GM21576 (cell line): ENCODE results near the gene REX1BD.

ENCODE experiments used
- ATAC-seq: cut with Tn5 transposase; IDR thresholded peaks from one replicate; pipeline ENCODE4 v1.9.1; 2021; ENCODE audit warnings: mild to moderate bottlenecking, moderate library complexity; ENCODE audit not compliant: unreplicated experiment

The REX1BD gene

DNA sequence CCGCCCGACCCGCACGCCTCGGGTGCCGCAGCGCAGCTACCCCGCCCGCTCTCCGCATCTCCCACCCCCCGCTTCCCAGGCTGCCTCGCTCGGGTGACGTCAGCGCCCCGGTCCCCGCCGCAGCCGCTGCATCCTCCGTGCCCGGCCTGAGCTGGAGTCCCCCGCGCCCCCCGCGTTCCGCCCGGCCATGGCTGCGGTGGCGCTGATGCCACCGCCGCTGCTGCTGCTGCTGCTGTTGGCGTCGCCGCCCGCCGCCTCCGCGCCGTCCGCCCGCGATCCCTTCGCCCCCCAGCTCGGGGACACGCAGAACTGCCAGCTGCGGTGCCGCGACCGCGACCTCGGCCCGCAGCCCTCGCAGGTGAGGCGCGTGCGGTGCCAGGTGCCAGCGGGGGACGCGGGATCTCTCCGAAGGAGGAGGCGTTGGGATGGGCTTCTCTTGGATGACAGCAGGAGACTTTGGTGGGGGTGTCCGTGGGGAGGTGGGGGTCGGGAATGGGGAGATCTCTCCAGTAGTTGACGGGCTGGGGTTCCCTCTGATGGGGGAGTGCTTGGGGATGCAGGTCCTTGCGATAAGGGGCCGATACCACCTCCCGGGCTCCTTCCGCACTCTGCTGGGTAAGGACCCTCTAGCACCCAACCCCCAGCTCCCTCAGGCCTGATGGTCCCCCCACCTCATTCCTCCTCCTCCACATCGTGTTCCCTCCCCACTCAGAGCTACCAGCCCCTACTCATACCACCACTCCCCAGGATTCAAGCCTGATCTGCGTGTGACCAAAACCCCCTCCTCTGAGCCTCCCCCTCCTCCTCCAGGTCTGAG is 24.4 kb downstream of the REX1BD start, which contains the start of gene TMEM59L:
TMEM59L (plus strand) TSS at position 99 of the 817 bp plus-strand sequence; CDS start at position 188, 89 bp downstream.
- no peak for ATAC-seq

DNA sequence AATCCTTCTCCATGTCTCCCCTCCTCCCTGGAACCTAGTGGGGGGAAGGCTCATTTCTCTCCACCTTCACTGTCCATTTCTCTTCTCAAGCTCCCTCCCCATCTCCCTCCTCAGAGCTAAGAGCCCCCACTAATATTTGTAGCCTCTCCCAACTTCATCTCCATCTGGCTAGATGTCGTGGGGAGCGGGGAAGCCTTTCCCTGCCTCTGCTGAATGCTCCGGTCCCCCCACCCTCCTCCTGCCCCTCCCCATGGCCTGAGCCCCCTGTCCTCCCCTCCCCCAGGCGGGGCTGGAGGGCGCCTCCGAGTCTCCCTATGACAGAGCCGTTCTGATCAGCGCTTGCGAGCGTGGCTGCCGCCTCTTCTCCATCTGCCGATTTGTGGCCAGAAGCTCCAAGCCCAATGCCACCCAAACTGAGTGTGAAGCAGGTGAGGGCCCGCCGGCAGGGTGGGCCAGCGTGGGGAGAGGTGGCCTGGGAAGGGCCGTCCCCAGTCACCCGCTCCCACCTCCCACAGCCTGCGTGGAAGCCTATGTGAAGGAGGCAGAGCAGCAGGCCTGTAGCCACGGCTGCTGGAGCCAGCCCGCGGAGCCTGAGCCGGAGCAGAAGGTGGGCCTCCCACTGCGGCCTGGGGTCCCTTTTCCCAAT is 25.1 kb downstream of the REX1BD start:
- ATAC-seq, result no peak

DNA sequence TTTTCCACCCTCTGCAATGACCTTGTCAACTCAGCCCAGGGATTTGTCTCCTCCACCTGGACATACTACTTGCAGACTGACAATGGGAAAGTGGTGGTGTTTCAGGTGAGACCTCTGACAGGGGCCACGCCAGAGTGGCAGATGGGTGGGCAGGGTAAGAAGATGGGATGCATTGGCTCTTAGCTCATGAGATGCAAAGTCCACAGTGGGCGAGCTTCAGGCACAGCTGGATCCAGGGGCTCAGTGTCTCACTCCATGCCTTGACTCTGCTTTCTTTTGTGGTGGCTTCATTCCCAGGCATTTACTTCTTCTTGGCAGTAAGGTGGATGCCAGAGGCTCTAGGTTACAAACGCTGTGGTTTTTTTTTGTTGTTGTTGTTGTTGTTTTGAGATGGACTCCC is 27.4 kb downstream of the REX1BD start:
- ATAC-seq, result no peak

DNA sequence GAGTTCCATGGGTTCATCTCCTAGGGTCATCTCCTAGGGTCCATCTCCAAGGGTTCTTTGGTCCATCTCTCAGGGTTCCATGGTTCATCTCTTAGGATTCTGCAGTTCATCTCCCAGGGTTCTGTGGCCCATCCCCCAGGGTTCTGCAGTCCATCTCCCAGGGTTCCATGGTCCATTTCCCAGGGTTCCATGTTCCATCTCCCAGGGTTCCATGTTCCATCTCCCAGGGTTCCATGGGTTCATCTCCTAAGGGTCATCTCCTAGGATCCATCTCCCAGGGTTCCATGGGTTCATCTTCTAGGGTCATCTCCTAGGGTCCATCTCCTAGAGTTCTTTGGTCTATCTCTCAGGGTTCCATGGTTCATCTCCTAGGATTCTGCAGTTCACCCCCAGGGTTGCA is 29.0 kb downstream of the REX1BD start:
- ATAC-seq, result no peak

DNA sequence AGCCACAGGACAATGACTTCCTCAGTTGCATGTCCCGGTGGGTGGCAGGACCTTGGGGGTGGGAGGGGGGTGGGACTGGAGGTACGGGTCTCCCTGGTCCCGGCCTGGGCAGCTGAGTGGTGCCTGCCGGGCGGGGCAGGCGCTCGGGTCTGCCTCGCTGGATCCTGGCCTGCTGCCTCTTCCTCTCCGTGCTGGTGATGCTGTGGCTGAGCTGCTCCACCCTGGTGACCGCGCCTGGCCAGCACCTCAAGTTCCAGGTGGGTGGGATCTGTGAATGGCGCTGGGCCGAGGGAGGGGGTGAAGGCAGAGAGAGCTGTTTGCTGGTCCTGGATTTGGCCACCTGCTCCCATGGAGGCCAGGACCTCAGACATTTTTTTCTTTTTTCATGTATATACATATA is 29.6 kb downstream of the REX1BD start:
- ATAC-seq, result no peak

DNA sequence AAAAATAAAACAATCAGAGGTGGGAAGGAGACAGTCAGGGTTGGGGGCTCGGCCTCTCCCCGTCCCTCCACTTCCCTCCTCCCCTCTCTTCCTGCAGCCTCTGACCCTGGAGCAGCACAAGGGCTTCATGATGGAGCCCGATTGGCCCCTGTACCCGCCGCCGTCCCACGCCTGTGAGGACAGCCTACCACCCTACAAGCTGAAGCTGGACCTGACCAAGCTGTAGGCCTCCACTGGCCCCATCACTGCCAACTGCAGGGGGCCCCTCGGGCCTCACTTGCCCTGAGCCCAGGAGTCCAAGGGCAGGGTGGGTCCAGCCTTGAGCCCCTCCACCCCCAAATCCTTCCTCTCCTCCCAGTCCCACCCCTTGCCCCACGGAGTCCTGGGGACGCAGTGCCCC is 31.7 kb downstream of the REX1BD start:
- ATAC-seq, result no peak

DNA sequence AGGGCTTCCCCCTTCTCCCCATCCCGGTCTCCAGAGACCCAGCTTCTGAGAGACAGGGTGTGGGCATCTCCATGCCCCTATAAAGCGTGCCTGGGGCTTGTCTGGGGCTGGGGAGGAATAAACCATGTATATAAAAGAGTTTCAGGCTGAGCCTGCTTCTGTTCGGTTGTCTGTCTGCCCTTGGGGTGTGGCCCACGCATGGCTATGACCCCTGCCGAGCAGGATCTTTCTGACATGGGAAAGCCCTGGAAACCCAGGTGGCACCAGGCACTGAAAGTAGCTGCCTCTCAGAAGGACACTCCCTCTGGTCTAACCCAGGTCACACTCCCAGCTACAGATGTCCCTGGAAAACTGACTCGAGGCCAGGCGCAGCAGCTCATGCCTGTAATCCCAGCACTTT is 32.3 kb downstream of the REX1BD start:
- ATAC-seq, result no peak

DNA sequence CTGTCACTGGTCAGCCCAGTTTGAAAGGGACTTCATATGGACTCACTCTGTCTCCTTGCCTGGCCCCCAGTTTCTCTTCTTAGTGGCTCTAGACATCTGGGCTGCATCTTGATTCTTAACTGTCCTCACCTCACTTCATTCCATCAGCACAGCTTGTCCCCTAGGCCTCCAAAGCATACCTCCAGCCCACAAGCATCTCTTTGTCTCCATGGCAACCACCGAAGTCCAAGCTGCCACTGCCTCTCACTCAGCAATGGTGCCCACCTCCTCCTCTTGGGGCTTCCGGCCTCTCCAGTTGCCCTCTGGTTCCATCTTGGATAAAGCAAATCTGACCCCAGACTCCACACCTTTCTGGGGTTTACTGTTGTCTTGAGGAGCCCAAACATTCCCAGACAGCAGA is 38.3 kb downstream of the REX1BD start:
- no peak for ATAC-seq

DNA sequence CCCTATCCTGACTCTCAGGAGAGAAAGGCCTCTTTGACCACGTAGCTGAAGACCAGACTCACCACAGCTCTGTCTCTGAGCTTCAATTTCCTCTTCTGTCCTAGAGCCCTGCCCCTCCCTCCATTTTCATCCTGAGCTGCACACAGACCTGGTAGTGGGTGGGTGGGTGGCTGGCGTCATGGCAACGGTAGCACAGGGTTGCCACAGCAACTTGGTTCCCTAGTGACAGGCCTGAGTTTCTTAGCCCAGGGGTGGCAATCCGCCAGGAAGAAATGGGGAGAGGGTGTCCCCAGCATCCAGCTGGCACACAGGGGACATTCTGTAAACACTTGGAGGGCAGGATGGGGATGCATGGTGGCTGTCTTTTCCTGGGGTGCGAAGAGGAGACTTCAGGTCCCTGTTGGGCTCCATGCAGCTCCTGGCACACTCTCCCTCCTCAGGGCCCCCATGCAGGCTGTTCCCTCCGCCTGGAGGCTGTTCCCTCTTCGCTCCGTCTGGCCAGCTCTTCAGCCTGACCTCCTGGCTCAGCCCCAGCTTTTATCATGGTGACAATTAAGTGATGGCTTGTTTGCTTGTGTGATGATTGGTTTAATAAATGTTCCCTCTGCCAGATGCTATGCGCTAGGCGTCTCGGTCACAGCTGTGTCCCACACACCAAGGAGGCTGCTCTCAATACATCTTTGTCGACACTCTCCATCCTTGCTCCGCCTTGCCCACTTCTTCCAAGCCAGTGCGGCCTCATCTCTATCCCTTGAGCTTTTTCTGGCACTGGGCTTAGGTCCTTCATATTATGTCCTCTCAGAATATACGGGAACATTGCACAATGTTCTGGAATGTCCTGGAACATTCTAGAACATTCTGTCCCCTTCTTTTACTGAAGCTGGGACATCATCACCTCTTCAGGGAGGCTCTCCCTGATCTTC is 40.8 kb downstream of the REX1BD start:
- ATAC-seq, result no peak

DNA sequence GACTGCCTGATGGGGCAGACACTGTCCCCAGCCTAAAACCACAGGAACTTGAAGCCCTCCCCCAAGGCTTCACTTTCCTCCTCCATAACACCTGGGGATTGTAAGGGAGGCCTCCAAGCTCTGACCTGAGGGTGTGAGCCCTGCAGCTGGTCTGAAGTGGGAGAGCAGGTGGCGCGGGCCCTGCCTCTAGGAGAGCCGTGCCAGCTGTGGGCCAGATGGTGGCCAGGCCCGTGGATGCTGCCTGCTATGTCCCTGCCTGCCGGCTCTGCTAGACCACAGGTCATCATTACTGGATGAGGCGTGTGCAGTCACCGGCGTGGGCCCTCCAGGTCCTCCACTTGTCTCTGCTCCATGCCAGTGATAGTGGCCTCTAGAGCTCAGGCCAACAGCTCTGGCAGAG is 44.7 kb downstream of the REX1BD start:
- ATAC-seq, result no peak

DNA sequence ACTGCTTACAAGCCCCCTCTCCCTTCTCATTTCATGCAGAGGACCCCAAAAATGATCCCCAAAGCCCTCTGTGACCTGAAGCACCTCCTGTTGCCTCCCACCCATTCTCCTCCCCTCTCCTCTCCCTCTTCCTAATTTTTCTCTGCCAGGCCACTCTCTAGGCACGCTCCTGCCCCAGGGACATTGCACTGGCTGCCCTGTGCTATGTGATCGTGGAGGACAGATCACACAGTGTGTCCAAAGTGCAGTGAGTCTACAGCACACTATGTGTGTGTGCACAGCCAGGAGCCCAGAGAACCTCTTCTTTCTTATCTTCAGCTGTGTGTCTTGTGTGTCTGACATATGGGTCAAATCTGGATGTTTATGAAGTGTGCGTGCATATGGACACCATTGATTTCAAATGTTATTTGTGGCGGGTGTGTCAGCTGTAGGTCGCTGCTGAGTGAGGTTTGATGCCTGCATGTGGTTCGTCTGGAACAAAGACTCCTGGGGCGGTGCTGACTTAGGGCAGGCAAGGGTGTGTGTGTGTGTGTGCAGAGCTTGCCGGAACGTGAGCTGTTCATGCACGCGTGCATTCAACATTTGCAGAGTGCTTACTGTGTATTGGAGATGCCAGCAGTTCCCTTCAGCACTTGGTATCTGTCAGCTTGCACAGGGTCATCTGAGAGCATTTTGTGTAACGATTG is 46.2 kb downstream of the REX1BD start:
- ATAC-seq, result no peak

DNA sequence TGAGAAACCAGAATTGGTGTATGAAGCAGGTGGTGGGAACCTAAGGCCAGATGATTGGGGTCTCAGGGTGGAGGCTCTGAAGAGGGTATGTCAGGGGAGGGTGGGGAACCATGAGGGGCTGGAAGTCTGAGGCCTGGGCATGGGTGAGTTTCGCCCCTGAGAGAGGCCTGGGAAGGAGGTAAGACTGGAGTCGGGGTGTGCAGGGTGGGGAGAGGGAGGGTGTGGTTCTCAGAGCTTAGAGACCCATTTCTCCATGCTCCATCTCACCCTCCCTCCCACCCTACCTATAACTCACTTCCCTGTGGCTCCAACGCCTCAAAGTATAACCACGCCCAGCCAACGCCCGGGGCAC is 47.2 kb downstream of the REX1BD start:
- no peak for ATAC-seq

DNA sequence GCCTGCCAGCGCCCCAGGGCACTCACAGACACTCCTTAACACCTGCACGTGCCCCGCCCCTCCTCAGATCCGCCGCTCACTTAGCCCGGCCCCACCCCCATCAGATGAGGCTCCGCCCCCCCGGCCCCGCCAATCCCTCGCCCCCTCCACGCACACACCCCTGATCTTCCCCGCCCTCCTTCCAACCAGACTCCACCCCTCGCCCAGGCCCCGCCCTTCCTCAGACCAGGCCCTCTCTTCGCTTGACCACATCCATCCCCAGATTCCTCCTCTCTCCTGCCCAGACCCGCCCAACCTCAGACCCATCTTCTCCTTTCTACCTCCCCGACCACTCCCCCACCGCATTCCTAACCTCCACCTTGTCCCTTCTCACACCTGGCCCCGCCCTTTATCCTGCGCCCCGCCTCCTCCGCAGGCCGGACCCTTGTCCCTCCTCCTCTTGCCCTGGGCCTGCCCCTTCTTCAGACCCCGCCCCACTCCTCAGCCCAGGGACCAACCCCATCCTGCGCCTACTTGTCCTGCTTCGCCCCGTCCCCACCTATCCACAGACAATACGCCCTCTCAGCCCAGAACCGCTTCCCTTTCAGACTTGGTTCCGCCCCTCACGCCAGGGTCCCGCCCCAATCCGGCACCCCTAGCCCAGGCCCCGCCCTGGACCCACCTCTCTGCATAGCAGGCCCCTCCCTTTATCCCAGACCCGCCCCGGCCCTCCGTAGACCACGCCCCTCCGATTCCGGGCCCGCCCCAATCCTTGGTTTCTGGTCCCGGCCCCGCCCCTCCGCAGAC is 47.8 kb downstream of the REX1BD start:
- ATAC-seq, result peak; percentile 84

DNA sequence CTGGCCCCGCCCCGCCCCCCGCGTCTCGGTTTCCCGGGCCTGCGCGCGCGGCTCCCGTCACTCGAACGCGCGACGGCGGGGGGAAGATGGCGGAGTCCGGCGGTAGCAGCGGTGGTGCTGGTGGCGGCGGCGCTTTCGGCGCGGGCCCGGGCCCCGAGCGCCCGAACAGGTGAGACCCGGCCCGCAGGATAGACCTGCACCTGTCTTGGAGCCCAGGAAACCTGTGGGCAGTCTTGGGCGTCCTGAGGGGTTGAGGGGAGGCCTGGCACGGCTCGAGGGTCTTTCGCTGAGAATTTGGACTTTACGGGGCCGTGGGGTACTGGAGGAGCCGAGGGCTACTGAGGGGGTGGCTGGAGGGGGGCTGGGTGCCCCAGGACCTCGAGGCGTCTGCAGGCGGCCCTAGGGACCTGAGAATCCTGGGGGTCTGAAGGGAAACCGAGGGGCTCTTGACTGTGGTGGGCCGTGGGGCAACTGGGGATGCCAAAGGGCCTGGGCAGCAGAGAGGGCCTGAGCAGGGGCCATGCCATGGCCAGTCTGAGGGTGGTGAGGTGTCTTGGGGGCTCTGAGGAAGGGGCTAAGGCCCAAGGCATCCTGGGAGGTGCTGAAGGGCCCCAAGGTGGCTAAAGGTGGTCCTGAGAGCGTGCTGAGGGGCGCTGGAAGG is 48.5 kb downstream of the REX1BD start, which contains the start of gene KLHL26:
KLHL26 (plus strand) TSS at position 60 of the 661 bp plus-strand sequence; CDS start at position 87, 27 bp downstream.
- no peak for ATAC-seq

DNA sequence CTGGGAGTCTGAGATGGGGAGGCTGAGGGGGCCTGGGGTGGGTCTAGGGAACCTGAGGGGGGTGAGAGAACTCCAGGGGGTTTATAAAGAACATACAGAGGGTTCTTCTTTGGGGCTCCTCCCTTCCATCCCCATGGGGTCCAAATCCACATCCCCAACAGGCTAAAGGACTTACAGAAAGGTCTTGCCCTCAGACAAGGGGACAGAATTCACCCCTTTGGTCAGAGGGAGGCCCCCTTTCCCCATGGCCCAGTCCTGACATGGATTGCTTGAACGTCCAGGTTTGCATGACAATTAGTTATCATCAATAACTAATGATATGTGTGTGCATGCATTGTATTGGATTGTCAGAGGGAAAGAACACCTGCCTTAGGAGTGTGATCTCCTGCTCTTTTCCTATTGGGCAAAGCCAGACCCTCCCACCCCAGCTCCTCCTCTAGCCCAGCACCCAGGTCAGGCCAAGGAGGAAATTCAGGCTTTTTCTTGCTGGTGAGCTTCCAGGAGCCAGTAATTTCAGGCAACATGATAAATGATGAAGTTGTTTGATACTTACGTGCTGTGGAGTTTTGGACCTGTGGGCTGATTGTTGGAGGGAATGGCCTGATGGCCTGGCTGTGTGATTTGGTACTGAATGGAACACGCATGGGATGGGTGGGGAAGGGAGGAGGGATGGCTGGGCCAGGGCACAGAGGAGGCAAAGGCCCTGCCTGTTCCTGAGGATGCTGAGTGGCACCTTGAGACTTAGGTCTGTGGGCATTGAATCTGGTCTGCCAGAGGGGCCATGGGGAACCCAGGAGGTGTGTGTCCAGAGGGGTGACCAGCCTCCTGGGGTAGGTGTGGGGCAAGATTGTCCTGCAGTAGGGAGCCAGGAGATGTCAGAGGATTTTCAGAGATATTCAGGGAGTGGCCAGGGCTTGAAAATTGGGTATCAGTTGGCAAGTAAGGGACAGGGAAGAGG is 49.4 kb downstream of the REX1BD start:
- ATAC-seq, result no peak

DNA sequence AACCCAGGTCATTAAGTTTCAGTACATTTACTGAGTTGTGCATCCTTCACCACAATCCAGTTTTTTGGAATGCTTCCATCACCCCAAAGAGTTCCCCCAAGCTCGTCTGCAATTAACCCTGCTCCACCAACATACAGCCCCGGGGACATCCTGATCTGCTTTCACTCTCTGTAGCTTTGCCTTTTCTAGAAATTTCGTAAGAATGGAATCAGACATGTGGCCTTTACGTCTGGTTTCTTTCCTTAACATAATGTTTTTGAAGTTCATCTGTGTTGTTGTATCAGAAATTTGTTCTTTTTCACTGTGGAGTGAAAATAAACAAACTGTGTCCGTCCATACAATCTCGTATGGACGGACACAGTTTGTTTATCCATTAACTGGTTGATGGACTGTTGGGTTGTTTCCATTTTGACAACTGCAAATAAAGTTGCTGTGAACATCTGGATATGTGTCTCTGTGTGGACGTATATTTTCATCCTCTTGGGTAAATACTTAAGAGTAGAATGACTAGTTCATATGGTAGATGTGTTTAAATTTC is 51.2 kb downstream of the REX1BD start:
- no peak for ATAC-seq
